GM19043 (cell line): ENCODE measurements around the gene RAB3A.

Experiments
- ATAC-seq: cut with Tn5 transposase; IDR thresholded peaks from one replicate; pipeline ENCODE4 v1.9.1; 2021; ENCODE audit warnings: low read depth; ENCODE audit not compliant: unreplicated experiment

RAB3A gene, protein sequence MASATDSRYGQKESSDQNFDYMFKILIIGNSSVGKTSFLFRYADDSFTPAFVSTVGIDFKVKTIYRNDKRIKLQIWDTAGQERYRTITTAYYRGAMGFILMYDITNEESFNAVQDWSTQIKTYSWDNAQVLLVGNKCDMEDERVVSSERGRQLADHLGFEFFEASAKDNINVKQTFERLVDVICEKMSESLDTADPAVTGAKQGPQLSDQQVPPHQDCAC

DNA sequence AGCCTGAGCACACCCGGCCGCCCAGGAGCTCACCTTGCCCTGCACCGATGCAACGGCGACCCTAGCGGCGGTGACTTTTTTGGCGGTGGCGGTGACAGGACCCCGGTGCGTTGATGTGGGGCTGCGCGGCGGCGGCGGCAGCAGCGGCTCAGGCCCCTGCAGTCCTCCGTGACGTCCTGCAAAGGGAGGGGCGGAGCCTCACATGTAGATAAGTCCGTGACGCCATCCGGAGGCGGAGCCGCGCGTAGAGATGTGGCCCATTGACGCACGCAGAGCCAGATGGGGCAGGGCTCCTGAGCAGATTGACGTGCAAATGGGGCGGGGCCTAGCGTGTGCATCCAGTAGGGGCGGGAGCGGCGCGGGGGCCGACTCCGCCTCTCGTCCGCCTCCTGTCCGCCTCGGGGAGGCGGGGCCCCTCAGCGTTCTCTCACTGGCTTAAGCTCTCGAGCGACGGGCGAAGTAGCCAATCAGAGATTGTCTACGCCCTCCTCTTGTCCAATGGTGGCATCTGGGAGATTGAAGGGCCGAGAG is at the start of gene RAB3A:
TSS of gene RAB3A (minus strand) at position 180 of the 531 bp plus-strand sequence. CDS start 1,302 bp downstream, outside the sequence.
- ATAC-seq: peak; percentile 90

DNA sequence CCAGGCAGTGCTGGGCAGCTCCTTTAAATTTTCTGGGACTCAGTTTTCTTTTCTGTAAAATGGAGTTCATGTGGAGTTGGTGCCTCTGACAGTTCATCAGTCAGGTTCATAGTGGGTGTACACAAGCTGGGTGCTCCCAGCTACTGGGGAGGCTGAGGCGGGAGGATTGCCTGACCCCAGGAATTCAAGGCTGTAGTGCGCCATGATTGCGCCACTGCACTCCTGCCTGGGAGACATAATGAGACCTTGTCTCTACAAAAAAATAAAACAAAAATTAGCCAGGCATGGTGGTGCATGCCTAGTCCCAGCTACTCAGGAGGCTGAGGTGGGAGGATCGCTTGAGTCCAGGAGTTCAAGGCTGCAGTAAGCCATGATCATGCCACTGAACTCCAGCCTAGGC is 49.3 kb upstream of the RAB3A start:
- no peak for ATAC-seq

DNA sequence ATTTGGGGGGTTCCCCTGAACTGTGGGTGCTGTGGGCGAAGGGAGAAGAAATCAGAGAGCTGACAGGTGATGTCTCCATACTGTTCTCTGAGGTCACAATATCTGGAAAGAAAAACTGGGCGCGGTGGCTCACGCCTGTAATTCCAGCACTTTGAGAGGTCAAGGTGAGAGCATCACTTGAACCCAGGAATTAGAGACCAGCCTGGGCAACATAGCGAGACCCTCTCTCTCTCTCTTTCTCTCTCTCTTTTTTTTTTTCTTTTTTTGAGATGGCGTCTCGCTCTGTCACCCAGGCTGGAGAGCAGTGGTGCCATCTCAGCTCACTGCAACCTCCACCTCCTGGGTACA is 48.5 kb upstream of the RAB3A start:
- ATAC-seq: no peak

DNA sequence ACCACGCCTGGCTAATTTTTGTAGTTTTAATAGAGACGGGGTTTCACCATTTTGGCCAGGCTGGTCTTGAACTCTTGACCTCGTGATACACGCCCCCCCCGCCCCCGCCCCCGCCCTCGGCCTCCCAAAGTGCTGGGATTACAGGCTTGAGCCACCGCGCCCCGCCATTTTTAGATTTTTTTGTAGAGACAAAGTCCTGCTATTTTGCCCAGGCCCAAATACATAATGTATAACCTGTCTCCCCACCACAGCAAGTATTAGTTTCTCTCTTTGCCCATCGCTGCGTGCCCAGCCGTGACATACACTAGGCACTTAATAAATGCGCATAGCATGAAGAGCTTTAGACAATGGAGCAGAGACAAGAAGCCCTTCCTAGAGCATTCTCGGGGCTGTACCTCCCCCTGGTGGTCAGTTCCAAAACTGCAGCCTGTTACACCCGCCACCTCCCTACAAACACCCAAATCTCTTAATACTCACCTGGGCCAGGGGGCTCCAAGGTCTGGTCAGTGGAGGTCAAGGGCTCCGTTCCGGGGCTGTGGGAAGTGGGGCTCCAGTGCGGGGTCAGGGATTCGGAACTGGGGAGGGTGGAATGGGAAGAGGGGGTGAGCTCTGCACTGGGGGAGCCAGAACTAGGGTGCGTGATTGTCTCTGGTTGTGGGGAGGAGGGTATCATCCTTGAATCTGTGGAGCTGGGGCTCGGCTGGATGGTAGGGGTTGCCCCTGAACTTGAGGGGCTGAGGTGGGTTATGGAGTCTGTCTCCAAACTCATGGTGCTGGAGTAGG is 47.9 kb upstream of the RAB3A start:
- ATAC-seq: no peak

DNA sequence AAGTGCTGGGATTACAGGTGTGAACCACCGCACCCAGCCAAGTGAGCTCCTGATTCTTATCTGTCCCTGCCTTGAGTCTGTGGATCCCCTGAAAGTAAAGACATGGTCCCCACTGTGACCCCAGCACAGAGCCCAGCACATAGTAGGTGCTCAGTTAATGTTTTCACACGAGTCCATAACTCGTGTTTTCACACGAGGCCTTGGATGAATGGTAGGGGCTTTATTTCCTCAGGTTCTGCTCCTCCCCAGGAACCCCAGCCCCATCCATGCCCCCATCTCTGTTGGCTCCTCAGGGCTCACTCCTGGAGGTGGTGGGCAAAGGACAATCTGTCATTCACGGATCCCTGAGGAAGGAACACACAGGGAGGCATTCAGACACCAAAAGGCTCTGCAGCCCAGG is 46.0 kb upstream of the RAB3A start:
- no peak for ATAC-seq

DNA sequence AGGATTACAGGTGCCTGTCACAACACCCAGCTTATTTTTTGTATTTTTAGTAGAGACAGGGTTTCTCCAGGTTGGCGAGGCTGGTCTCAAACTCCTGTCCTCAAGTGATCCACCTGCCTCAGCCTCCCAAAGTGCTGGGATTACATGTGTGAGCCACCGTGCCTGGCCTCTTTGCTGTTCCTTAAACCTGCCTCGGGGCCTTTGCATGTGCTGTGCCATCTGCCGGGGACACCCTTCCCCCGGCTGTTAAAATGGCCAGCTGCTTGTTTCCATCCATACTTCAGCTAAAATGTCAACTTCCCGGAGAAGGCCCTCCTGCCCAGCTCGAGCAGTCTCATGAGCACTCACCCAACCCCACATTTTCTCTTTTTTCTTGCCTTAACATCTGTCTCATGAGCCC is 41.5 kb upstream of the RAB3A start:
- no peak for ATAC-seq

DNA sequence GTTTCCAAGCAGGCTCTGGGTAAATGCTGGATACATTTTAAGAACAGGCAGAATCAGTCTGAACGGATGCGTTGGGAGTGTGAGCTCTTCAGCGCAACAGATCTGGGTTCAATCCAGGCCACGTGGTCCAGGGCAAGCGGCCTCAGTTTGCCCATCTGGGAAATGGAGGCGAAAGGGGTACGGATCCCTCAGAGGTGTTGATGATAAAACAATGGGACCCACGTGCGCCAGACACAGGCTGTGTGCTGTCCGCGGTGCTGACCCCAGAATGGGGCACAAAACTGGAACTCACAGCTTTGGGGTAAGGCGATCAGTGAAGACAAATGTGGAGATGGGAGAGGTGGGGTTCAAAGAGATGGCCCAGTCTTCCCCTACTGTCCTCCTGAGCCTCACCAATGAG is 35.5 kb upstream of the RAB3A start:
- ATAC-seq: no peak

DNA sequence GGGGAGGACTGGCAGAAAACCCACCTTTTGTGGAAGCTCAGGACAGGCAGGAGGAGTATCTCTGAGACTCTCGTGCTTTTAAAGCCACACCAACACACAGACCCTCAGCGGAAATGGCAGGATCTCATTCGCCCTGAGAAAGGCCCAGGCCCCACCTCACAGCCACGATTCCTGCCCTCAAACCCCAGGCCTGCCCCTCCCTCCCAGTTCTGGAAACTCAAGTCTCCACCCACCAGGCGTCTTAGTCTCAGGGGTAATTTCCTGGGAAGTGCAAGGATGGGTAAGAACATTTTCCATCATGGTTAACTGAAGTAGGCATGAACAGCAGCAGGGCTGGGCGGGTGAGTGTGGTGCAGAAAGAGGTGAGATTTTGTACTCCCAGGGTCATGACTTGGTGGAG is 30.4 kb upstream of the RAB3A start:
- no peak for ATAC-seq

DNA sequence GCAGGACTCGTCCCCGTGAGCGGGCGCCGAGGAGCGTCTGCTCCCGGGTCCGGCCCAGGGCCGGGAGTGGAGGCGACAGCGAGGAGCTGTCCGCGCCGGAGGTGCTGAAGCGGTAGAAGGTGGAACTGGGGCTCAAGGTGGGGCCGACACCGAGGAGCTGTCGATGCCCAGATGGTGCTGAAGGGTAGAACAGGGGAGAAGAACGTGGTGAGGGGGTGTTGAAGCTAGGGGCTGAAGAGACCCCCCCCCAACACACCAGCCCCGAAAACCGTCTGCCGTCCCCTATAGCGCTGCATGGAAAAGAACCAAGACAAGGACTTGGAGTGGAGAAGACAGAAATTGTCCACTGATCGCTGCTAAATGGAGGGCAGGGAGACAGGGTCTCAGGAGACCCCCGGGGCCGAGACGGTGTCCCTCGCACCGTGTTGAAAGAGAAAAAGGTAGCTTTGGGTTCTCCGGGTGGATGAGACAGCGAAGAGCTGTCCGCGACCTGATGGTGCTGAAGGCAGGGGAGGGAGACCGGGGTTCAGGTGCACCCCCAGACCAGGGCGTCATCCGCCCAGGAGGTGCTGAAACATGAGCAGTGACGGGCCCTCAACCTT is 29.5 kb upstream of the RAB3A start:
- ATAC-seq: no peak

DNA sequence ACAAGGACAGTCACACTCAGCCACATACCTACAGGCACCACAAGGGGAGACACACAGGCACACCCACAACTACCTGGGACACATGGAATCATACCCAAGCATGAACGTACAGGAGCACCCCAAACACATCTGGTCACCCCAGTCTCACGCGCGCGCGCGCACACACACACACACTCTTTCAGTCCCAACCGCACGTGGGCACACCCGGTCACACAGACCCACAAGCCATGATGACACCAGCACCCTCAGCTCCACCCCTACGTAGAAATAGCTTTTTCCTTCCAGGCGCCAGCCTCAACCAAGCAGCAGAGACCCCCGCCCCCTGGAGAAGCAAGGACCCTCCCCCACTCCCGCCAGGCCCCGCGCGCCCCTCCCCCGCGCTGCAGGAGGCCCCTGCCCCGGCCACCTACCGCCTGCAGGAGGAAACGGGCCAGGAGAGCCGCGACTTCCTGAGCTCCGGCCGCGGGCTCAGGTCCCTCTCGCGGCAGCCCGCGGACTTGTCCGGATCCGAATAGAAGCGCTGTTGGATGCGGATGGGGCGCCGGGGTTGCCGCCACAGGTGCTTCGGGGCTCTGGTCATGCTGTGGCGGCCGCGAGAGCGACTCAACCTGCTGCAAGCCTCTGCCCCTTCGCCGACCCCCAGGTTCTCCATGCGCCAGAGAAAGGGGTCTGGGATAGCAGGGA is 28.8 kb upstream of the RAB3A start:
- no peak for ATAC-seq

DNA sequence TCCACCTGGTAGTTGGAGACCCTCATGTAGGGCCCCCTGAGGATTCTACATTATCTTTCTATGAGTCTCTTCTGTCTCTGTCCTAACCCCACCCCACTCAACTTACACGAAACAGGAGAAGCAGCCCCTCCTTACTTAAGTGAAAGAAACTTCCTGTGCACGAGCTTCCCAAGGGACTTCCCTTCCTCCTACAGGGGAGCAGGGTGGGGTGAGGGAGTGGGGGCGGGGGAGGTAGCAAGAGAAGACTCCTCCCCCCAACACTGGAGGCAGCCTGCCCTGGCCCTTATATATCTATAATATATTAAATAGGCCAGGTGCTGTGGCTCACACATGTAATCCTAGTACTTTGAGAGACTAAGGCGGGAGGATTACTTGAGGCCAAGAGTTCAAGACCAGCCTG is 27.9 kb upstream of the RAB3A start:
- ATAC-seq: no peak

DNA sequence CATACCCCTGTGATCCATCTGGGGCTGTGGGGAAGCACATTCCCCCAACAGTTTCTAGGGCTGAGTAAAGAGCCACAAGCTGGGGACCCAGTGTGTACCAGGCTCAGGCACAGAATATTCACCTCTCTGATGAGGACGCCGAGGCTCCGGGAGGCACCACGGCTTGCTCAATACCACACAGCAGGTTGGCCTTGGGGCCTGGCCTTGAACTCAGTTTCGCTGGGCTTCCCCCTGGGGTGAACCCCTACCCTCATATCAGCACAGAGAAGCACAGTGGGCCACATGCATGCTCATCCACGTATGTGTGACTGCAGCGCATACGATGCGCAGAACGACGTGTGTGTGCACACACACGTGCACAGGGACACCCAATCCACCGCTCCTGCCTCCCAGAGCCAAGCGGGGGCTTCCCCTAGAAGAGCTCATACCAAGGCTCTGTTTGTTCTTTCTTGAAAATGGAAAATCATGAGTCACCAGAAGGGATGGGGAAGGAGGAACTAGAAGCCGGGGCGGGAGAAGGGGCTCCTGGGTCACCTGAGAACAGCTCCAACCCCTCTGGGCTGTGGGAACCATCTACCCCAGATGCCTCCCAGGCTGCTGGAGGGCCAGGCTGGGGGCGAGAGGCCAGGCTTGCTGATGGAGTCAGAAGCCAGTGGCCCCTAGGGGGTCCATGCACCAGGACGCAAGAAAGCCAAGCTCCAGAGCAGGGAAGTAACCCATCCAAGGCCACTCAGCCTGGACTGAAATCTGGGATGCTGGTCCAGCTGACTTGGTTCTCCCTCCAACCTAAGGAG is 27.3 kb upstream of the RAB3A start:
- no peak for ATAC-seq

DNA sequence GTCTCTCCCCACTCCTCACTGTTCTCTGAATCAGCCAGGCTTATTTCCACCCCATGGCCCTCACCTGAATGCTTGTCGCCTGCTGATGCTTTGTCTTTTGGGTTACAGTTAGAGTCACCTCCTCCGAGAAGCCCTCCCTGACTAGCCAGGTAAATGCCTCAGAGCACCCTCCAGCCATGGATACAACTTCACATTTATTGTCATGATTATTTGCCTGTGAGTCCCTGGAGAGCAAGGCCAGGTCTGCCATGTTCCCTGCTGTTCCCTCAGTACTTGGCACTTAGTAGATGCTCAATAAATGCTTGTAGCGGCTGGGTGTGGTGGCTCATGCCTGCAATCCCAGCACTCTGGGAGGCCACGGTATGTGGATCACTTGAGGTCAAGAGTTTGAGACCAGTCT is 26.1 kb upstream of the RAB3A start:
- ATAC-seq: no peak

DNA sequence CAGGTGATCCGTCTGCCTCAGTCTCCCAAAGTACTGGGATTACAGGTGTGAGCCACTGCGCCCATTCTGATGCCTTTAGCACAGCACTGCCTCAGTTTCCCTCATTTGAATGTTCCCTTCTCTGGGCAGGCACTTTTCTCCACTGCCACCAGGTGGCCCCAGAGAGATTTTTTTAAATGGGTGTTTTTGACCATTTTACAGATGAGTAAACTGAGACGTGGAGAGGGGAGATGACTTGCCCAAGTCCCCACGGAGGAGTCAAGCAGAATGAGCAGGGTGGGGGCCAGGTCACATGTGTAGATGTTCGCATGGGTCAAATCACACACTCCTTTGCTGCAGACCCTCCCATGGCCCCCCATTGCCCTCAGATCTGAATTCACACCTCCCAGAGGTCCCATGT is 25.6 kb upstream of the RAB3A start:
- no peak for ATAC-seq

DNA sequence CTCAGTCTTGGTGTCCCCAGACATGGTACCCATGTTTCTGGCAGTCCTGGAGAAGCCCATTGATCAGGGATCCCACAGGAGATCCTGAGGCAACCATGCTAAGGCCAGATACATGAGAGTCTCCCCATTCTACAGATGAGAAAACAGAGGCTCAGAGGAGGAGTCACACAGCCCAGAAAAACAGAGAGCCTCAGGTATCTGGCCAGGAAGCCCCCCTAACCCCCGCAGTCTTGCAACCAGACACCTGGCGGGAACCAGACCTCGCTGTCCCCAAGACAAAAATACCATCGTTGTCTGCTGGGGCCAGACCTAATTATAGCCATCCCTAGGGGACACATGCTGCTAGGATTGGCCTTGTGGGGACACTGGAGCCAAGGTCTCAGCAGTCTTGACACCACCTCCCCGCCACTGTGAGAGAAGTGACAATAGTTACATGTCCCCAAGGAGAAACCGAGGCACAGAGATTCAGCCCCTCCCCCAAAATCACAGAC is 24.0 kb upstream of the RAB3A start:
- no peak for ATAC-seq

DNA sequence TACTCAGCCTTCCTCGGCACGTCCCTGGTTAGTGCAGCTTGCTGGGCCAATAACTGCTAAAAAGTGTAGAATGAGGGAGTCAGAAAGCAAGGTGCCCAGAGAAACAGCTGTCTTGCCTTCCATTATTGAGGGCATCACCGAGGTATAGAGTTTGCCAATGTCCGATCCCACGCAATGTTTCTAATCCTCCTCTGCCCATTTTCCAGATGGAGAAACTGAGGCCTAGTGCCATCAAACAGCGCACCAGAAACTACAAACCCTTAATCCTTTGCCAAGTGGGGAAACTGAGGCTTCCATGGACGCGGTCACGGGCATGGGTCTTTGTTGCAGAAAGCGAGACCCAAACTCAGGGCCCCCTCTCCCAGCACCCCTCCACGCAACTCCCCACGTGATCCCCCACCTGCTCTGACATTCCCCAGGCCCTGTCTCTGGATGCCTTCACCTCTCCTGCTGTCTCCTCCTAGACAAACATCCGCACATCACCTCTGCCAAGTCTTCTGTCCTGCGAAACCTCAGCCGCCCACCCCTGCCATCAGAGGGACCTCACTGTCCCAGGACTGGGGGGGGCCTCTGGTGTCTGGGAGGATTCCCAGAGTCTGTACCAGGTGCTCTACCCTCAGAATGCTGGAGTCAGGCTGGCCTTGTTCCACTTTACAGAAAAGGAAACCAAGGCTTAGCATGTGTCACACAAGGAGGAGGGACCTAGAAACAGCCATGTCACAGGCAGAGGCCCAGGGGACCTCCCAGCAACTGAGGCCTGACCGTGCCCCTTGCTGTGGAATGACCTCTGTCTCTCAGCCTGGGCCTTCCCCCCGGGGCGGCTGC is 23.3 kb upstream of the RAB3A start:
- ATAC-seq: no peak

DNA sequence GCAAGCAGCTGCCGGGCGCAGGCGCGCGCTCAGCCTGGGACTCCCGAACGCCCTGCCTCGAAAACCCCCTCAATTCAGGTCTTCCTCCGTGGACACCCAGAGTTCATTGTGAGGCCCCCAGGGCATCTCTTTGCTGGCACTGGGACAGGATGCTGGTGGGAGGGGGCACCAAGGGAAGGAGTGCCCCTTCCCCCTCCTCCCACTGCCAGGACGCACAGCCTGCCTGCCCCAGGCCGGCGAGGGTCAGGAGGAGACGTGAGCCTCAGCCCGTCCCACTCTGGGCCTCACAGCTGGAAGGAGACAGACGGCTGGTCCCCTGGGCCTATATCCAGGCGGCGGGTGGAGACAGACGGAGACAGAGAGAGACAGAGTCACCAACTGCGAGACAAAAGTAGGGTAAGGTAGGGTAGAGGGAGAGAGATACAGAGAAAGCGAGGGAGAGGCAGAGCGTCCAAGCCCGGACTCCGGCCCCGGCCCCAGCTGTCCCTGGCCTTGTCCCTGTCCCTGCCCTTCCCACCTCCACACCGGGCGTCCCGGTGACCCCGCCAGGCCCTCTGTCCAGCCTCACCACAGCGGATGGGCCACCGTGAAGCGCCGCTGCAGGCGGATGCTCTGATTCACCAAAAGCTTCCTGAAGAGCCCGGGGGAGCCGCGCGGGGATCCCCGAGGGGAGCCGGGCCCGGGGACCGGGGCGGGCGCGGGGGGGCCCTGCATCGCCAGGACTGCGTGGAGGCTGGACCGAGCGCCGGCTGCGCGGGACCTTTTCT is 22.0 kb upstream of the RAB3A start, which contains the start of gene PDE4C:
TSS of gene PDE4C (minus strand) at position 737 of the 767 bp plus-strand sequence. CDS start at position 714, 23 bp downstream.
- ATAC-seq: no peak

DNA sequence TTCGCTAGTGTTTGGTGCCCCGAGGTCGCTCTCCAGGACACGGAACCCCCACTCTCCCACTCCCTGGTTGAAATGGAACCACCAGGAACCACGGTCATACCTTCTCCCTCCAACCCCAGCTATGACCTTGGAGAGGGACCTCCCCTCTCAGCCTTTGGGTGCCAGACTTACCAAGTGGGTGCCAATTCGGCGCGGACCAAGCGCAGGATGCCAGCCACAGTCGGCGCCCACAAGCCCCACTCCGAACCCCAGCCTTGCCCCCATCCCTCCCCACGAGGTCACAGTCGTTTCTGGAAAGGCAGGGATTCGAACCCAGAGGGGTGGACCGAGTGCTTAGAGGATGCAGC is 21.5 kb upstream of the RAB3A start:
- ATAC-seq: no peak
